ENCODE data around the gene C1QTNF8.

GRCh38 chr16:1143761-1144450, 47.9 kb upstream of the C1QTNF8 start:
- TF ChIP-seq CTCF (IDR thresholded peaks at IDR 0.05; ENCODE audit: low read depth, low read length) (no peak), EZH2phosphoT487 (IDR thresholded peaks at IDR 0.05; ENCODE audit: low read depth) (no peak)

Data from OCI-LY3 (cell line).